HG02981 (cell line): ENCODE measurements around the gene ATP6V0E1.
A peak's percentile ranks its signal among the peaks of the same experiment; 100 is the strongest.
"Not testable (repeated sequence)": the region's sequence is repeated elsewhere in the genome, so short reads cannot be mapped to it uniquely, and the experiment has no call there.

Experiments
- ATAC-seq: cut with Tn5 transposase; IDR thresholded peaks from one replicate; pipeline ENCODE4 v1.9.1; 2021; ENCODE audit warnings: mild to moderate bottlenecking, moderate library complexity; ENCODE audit not compliant: unreplicated experiment

Gene ATP6V0E1

DNA sequence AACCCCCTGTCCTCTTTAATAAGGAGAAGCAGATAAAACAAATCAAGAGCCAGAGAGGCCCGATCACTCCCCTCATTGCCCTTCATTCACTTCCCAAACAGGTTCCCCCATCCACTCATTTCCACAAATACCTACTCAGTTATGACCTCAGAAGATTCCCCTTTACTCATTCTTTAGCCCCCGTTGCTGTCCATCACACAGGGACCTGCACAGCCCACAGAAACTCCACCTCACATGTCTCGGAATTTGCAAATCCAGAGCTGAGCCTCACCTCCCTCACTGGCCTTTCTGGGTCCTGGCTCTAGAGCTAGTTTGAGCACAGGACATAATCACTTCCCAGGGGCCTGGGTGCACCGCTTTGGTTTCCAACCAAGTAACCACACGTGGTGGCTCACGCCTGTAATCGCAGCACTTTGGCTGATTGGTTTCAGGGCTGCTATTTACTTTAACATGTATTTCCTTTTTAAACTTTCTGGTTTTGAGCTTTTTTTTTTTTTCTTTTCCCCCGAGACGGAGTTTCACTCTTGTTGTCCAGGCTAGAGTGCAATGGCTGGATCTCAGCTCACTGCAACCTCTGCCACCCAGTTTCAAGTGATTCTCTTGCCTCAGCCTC lies 17.8 kb downstream of the ATP6V0E1 start:
- peak; percentile 75 for ATAC-seq

DNA sequence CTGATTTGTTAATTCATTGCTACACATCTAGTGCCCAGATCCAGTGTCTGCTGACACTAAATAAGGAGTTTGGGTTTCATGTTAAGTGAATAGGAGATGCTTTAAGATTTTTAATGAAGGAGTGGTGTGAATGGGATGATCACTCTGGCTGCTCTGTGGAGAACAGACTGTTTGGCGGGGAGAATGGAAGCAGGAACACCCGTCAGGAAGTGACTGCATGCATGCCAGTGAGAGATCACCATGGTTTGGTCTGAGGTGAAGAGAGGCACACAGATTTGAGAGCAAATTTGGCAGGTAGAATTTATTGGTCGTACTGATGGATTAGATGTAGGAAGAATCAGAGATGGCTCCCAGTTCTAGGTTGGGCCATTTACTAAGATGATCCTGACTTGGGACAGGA lies 19.8 kb downstream of the ATP6V0E1 start:
- no peak for ATAC-seq

DNA sequence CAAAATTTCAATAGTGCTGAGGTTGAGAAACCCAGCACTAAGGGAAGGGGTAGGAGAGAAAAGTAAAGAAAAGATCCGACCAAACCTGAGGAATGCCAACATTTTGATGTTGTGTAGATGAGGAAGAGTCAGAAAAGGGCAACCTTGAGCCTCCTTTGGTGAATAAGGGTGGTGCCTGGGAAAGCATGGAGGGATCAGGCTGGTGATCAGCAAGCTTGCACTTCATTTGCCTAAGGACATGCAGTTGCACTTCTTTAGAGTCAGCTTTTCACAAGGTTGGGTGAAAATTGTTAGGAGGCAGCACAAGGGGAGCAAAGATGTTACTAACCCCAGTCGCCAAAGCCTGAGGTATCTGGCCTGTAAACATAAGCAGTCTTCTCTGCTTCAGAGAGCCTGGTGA lies 20.4 kb downstream of the ATP6V0E1 start:
- ATAC-seq, result no peak

DNA sequence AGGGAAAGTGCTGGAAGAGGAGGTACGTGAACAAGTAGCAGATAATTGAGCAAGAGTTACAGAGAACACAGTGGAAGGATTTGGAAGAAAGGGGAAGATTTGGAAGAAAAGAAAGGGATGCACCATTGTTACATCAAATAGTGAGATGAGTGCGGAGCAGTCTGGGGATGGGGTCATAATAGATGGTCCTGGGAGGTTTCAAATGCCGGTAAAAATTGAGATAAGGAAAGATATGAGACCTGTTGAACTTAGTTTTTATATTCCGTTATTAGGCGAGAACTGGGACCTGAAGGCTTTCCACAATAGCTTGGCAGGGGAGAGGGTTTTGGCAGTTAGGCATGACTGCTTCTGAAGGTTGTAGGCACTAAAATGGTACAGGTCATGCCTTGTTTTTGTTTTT lies 20.9 kb downstream of the ATP6V0E1 start:
- no peak for ATAC-seq

GRCh38 chr5:173010021-173010420 lies 26.4 kb downstream of the ATP6V0E1 start:
- ATAC-seq, result no peak

DNA sequence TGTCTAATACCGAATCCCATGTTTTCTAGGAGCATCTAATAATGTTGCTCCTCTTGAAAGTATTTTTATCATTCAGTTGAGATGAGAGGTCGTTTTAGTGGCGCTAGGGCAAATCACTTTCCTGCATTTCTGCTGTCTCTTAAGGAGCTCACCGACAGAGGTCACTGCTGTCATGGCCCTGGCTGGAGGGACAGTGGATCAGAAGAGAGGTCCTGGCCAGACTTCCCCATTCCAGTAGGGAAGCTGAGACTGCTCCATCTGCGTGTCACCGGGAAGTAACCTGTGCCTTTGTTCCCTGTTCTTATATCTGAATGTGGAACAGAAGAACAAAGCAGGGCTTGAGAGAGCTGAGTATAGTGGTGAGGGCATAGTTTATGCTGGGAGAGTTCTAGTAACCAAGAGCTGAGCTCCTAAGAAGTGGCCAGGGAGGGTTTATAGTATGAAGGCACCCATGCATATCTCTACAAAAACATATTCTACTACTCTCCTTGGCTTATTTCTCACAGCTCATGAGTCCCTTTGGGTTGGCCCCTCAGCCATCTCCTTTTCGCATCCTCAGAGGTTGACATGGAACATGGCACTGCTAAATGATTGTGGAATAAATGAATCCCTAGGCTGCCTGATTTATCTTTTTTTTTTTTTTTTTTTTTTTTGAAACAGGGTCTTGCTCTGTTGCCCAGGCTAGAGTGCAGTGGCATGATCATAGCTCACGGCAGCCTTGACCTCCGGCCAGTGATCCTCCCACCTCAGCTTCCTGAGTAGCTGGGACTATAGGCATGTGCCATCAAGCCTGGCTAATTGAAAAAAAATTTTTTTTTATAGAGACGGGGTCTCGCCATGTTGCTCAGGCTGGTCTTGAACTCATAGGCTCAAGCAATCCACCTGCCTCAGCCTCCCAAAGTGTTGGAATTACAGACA lies 27.2 kb downstream of the ATP6V0E1 start:
- ATAC-seq, result no peak

- no peak for ATAC-seq
These were observed 28.0 kb downstream of the ATP6V0E1 start for GRCh38 chr5:173011566-173011965.

DNA sequence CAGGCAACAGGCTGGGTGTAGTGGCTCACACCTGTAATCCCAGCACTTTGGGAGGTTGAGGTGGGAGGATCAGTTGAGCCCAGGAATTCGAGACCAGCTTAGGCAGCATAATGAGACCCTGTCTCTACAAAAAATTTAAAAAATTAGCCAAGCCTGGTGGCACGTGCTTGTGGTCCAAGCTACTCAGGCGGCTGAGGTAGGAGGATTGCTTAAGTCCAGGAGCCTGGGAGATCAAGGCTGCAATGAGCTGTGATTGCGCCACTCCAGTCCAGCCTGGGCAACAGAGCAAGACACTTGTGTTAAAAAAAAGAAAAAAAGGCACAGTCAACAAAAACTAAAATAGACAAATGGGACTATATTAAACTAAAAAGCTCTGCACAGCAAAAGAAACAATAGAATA lies 29.3 kb downstream of the ATP6V0E1 start:
- ATAC-seq, result no peak

DNA sequence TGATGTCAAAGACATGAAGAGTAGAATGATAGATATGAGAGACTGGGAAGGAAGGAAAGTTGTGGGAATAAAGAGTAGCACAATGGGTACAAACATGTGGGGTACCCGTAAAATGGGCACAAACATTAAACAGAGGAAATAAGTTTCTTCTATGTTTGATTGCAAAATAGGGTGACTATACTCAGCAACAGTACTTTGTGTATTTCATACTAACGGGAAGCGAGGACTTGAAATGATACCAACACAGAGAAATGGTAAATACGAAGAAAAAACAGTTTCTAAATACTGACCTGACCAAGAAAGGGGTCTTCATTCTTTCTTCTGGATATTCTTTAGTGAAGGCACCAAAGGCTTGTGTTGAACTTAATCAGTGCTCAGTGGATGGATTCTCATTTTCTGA lies 31.1 kb downstream of the ATP6V0E1 start:
- no peak for ATAC-seq

DNA sequence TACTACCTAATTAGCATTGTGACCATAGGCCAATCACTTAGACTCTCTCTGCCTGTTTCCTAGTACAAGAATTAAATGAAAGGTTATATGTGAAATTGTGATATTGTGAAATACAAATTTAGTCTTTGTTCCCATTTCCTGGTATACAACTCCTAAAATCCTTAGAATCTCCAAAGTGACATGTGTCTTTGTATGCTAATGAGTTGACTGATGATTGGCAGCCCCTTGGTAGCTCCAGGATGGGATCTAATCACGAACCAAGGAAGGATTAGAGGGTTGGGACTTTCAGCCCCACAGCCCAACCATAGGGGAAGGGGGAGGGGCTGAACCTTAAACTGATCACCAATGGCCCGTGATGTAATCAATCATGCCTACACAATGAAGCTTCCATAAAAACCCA lies 31.6 kb downstream of the ATP6V0E1 start:
- no peak for ATAC-seq

GRCh38 chr5:173015598-173016455 lies 32.3 kb downstream of the ATP6V0E1 start:
- ATAC-seq, result no peak

- no peak for ATAC-seq
These were observed 33.1 kb downstream of the ATP6V0E1 start for GRCh38 chr5:173016598-173017046.

GRCh38 chr5:173017087-173017486 lies 33.5 kb downstream of the ATP6V0E1 start:
- ATAC-seq, result not testable (repeated sequence)

GRCh38 chr5:173018358-173018757 lies 34.8 kb downstream of the ATP6V0E1 start:
- ATAC-seq, result no peak

DNA sequence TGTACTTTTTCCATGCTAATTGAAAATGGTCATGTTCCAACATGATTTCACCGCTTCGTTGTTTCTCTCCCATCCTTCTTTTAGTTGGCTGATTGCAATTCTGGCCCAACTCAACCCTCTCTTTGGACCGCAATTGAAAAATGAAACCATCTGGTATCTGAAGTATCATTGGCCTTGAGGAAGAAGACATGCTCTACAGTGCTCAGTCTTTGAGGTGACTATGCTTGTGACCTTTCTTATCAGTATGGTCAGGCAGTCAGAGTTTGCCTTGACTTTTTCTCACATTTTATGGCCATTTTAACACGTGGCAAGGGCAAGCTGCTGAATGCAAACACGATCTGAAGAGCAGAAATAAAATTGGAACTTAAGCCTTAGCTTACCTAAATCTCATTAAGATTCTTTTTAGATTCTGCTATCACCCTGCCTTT lies 36.6 kb downstream of the ATP6V0E1 start:
- no peak for ATAC-seq

GRCh38 chr5:173020643-173021042 lies 37.1 kb downstream of the ATP6V0E1 start:
- no peak for ATAC-seq

DNA sequence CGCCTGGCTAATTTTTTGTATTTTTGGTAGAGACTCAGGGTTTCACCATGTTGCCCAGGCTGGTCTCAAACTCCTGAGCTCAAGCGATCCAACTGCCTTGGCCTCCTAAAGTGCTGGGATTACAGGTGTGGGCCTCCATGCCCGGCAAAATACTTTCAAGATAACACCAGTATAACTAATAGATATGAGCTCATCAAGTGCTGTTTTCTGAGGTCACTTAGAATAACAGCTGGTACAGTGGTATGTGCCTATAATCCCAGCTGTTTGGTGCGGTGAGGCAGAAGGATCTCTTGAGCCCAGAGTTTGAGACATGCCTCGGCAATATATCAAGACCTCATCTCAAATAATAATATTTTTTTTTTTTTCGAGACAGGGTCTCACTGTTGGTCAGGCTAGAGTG lies 42.1 kb downstream of the ATP6V0E1 start:
- ATAC-seq, result no peak

DNA sequence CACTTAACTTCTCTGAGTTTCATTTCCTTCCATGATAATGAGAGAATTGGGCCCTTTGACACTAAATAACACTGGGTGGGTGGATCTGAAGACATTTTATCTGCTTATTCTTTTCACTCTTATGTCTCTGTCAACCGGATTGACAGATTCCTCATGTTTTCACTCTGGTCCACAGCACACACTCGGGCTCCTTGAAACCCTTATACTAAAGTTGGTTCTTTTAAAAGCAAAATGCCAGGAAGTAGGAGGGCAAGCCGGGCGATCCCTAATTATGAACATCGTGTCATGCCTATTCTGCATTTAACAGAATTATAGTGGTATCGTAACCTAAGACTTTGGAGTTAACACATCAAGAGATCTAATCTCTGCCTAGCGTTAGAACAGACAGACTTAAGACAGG lies 44.3 kb downstream of the ATP6V0E1 start:
- ATAC-seq, result no peak

DNA sequence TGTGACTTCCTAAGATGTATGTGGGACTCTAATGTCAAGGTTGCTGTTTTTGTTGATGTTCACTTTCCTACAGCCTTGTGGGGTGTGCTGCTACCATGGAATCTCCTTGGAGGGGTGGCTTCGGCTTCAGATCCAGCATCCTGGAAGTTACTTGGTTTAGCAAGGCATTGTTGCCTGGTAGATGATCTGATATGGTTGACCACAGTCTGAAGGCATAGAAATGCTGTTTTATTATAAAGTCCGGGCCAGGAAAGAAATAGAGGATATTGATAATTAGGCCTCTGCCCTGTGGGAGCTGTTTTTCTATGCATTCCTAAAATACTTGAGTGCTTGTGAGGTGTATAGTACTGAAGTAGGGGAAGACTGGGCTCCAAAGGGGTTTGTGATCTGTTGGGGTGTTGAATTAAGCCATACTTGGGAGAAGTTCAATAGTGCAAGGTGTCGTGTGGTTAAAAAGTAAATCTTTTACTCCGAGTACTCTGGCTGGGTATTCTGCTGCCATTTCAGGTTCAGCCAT lies 45.3 kb downstream of the ATP6V0E1 start:
- no peak for ATAC-seq

- no peak for ATAC-seq
These were observed 45.9 kb downstream of the ATP6V0E1 start for GRCh38 chr5:173029499-173029921.

GRCh38 chr5:173032096-173032495 lies 48.5 kb downstream of the ATP6V0E1 start:
- not testable (repeated sequence) for ATAC-seq
